GM19043 (cell line): Measurements from ENCODE around the gene TMEM208.

Source experiments
- ATAC-seq: cut with Tn5 transposase; IDR thresholded peaks from one replicate; pipeline ENCODE4 v1.9.1; 2021; ENCODE audit warnings: low read depth; ENCODE audit not compliant: unreplicated experiment

TMEM208 gene

GRCh38 chr16:67207249-67208091 is 19.5 kb upstream of the TMEM208 start:
- no peak for ATAC-seq

- no peak for ATAC-seq
Observed at GRCh38 chr16:67208154-67208896, 18.6 kb upstream of the TMEM208 start.

DNA sequence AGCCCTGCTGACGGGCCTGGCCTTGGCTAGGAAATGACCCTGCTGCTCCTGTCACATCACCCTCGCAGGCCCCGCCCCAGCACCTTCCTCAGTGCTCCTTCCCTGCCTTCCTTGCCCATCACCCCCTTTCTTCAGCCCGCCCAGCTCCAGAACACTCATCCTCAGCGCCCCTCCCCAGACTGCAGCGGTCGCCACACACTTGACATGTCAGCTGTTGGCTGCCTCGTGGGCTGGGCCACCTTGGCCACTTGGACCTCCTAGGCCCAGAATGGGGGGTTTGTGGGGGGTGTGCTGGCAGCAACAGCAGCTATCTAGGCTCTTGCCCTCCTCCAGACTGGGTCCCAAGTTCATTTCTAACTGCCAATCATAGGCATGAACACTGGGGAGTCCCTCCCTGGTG is 17.4 kb upstream of the TMEM208 start:
- ATAC-seq: no peak

DNA sequence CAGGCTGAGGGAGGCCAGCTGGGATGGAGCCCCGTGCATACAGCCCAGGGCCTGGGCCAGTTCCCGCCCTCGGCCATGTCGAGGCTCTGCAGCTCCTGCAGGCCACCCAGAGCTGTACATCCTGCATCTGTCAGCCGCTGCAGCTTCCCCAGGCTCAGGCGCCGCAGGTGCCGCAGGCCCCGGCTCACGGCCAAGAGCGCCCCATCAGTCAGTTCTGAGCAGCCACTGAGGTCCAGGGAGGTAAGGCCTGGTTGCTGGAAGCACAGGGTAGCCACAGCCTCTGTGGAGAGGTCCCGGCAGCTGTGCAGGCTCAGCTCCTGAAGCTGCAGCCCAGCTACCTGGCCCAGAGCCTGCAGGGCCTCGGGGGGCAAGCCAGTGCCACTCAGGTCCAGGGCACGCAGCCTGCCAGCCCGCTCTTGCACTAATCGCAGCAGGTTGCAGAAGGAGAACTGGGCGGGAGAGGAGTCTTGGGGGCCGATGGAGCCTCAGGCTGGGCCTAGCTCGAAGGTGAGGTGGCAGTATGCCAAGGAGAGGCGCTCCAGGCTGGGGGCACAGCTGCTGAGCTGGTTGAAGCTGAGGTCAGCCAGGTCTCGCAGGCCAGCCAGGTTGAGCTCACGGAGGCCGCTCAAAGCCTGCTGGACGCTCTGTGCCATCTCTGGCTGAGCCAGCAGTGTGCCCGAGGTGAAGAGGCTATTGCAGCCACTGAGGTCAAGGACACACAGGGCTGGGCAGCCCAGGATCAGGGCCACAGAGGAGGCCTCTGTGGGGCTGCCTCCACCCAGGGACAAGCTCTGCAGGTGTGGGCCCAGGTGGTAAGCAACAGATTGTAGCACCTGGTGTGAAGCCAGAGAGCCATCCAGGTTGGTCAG is 16.6 kb upstream of the TMEM208 start:
- ATAC-seq: no peak

GRCh38 chr16:67211674-67212073 is 15.3 kb upstream of the TMEM208 start:
- ATAC-seq: no peak

DNA sequence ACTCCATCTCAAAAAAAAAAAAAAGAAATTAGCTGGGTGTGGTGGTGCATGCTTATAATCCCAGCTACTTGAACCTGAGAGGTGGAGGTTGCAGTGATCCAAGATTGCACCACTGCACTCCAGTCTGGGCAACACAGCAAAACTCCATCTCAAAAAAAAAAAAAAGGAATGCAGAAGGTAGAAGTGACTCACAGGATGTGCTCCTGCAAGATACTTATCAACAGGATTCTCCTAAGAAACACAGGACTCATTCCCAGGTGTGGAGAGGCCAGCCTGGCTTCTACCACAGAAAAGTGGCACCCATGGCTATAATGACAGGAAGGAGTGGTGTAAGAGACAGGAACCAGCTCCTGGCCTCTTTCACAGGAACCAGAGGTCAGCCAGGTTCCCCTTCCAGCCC is 14.2 kb upstream of the TMEM208 start:
- no peak for ATAC-seq

- ATAC-seq: no peak
Observed at GRCh38 chr16:67213197-67214019, 13.5 kb upstream of the TMEM208 start.

GRCh38 chr16:67215706-67216105 is 11.2 kb upstream of the TMEM208 start:
- no peak for ATAC-seq

GRCh38 chr16:67216612-67217490 is 10.1 kb upstream of the TMEM208 start:
- no peak for ATAC-seq

- no peak for ATAC-seq
Observed at GRCh38 chr16:67223992-67224391, 2.9 kb upstream of the TMEM208 start.

- ATAC-seq: no peak
Observed at GRCh38 chr16:67226295-67226803, 581 bp upstream of the TMEM208 start.

DNA sequence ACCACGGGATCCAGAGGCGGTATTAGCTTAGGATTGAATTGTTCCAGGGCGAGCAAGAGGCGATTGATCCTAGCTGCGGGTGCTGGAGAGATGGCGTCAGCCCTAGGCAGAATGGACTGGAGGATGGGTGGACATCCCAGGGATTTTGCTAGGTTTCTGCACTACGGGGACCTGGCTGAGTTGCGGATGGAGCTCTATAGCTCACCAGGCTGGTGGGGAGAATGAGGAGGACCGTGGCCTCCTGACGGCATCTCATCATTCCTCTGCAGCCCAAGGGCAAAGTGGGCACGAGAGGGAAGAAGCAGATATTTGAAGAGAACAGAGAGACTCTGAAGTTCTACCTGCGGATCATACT is 614 bp downstream of the TMEM208 start:
- ATAC-seq: no peak

- no peak for ATAC-seq
Observed at GRCh38 chr16:67228034-67228785, 1.3 kb downstream of the TMEM208 start.

GRCh38 chr16:67228905-67229304 is 2.0 kb downstream of the TMEM208 start:
- no peak for ATAC-seq

- no peak for ATAC-seq
Observed at GRCh38 chr16:67229906-67230808, 3.2 kb downstream of the TMEM208 start.

DNA sequence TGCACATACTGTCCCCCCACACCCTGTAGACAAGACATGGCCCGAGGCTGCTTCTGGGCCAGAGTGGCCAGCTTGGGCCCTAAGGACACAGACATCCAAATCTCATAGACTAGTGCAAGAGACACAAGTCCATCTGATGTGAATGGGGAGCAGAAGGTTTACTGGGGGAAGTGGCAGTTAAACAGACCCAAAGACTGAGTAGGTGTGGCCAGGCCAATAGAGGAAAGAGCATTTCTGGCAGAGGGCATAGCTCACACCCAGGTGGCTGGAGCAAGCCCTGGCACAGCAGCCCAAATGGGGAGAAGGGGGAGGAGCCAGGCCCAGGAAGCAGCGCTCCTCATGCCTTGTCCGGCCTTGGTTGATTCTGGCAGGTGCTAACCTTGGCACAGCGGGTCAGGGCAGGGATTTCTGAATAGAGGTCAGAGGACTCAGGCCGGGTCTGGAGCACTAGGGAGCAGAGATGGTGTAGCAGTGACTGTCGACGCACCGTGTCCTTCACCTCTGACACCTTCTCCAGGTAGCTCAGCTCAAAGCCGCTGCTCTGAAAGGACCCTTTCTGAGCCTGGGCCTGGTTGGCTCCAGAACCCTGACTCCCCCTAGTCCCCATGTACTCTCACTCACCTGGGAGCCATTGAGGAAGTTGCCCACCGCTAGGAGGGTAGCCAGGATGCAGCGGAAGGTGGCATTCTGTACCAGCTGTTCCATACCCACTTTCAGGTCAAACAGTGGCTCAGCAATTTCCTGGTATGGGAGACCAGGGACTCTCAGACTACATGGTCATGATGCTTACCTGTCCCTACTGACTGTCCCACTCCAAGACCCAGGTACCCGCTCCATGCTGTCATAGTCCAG is 4.1 kb downstream of the TMEM208 start:
- ATAC-seq: no peak
